Measurements from ENCODE around the gene OR2W1. TPM values are rescaled to one million over a fixed set of nuclear protein-coding genes. Genes with fewer than 3 reads are reported as not detected.

Gene OR2W1
- total RNA-seq, result not detected

- TF ChIP-seq, protein P1, sequence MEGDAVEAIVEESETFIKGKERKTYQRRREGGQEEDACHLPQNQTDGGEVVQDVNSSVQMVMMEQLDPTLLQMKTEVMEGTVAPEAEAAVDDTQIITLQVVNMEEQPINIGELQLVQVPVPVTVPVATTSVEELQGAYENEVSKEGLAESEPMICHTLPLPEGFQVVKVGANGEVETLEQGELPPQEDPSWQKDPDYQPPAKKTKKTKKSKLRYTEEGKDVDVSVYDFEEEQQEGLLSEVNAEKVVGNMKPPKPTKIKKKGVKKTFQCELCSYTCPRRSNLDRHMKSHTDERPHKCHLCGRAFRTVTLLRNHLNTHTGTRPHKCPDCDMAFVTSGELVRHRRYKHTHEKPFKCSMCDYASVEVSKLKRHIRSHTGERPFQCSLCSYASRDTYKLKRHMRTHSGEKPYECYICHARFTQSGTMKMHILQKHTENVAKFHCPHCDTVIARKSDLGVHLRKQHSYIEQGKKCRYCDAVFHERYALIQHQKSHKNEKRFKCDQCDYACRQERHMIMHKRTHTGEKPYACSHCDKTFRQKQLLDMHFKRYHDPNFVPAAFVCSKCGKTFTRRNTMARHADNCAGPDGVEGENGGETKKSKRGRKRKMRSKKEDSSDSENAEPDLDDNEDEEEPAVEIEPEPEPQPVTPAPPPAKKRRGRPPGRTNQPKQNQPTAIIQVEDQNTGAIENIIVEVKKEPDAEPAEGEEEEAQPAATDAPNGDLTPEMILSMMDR (IDR thresholded peaks at IDR 0.05), result no peak
- DNase-seq (ENCODE audit: low spot score) (no peak), ATAC-seq (ENCODE audit: low FRiP score) (no peak)
These were observed at the start of gene OR2W1 for GRCh38 chr6:29045075-29045474. OR2W1 (minus strand) TSS chr6:29045175; CDS start chr6:29045175, 0 bp downstream.

GRCh38 chr6:29092957-29093356, 48.0 kb upstream of the OR2W1 start:
- ATAC-seq (ENCODE audit: low FRiP score) (no peak), DNase-seq (ENCODE audit: low spot score) (no peak)
- TF ChIP-seq, protein P1 (IDR thresholded peaks at IDR 0.05), result no peak

DNA sequence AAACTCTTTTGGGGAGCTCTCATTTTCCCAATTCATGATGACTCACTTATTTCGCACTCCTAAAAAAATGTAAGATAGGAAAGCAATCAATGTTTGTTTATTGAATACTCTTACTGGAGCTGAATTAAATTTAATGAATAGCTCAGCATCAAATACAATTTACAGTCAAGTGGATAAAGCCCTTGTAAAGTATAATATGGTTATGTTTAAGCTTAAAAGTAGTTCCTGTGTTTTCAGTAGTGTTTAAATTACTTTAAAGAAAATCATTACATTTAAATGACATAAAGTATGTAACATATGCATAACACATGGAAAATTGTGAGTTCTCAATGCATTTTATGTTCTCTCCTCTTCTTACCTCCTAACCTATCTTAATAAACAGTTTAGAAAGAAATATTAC, 42.2 kb upstream of the OR2W1 start, which contains the start of gene OR2B3:
TSS of gene OR2B3 (minus strand) at position 101 of the 400 bp plus-strand sequence. CDS start at position 36, 65 bp downstream.
- TF ChIP-seq, protein P1 (IDR thresholded peaks at IDR 0.05), result no peak
- no peak for ATAC-seq (ENCODE audit: low FRiP score)
- no peak for DNase-seq (ENCODE audit: low spot score)

GRCh38 chr6:29082457-29082856, 37.5 kb upstream of the OR2W1 start:
- TF ChIP-seq, protein P1 (IDR thresholded peaks at IDR 0.05), result no peak
- DNase-seq (ENCODE audit: low spot score), result no peak
- ATAC-seq (ENCODE audit: low FRiP score), result no peak

GRCh38 chr6:29081312-29081711, 36.3 kb upstream of the OR2W1 start:
- DNase-seq (ENCODE audit: low spot score) (no peak), ATAC-seq (ENCODE audit: low FRiP score) (no peak)
- TF ChIP-seq, protein P1 (IDR thresholded peaks at IDR 0.05), result no peak

GRCh38 chr6:29079203-29079602, 34.2 kb upstream of the OR2W1 start:
- TF ChIP-seq, protein P1 (IDR thresholded peaks at IDR 0.05), result no peak
- ATAC-seq (ENCODE audit: low FRiP score) (no peak), DNase-seq (ENCODE audit: low spot score) (no peak)

GRCh38 chr6:29071831-29072723, 27.1 kb upstream of the OR2W1 start:
- TF ChIP-seq, protein P1 (IDR thresholded peaks at IDR 0.05), result no peak
- ATAC-seq (ENCODE audit: low FRiP score) (no peak), DNase-seq (ENCODE audit: low spot score) (no peak)

All from omental fat pad (tissue), 4 donors.